HepG2 (cell line): Measurements from ENCODE around the gene CFAP221. TPM values are rescaled to one million over a fixed set of nuclear protein-coding genes. Genes with fewer than 3 reads are reported as not detected.

Experiments
- ATRX ChIP-seq: sonication (generic); formaldehyde crosslinking; IDR thresholded peaks from 2 replicates; pipeline ENCODE4 v1.4.0; 2020; ENCODE audit warnings: missing genetic modification reagents, borderline replicate concordance
- CBX2 ChIP-seq, 2 experiments: fragments of 200-600 bp in 1 of 2; sonication (generic); formaldehyde crosslinking in 1 of 2; IDR thresholded peaks; 2 replicates each; pipeline versions ENCODE4 v1.7.0 to v1.8.1; 2018 to 2022; ENCODE audit warnings: low read depth in 2 of 2, low read length in 1 of 2, mild to moderate bottlenecking in 1 of 2, missing genetic modification reagents in 1 of 2
- EED ChIP-seq: sonication (generic); formaldehyde crosslinking; IDR thresholded peaks from 2 replicates; pipeline ENCODE4 v1.5.0; 2020; ENCODE audit warnings: mild to moderate bottlenecking, missing genetic modification reagents
- MZF1 ChIP-seq: sonication (generic); formaldehyde crosslinking; IDR thresholded peaks from 2 replicates; pipeline ENCODE4 v1.8.1; 2023; ENCODE audit warnings: mild to moderate bottlenecking, missing genetic modification reagents, borderline replicate concordance
- PCBP2 ChIP-seq: fragments of 200-400 bp; formaldehyde crosslinking; optimal IDR thresholded peaks from 2 replicates; pipeline ENCODE3; 2018; ENCODE audit warnings: low read length, low read depth; ENCODE audit not compliant: poor library complexity, severe bottlenecking
- SMAD3 ChIP-seq: sonication (generic); formaldehyde crosslinking; IDR thresholded peaks from 2 replicates; pipeline ENCODE4 v1.4.0; 2020; ENCODE audit warnings: missing genetic modification reagents
- ZKSCAN1 ChIP-seq: fragments of 150-350 bp; IDR thresholded peaks from 2 replicates; pipeline ENCODE4 v1.6.1; 2014; ENCODE audit warnings: low read length
- ZNF10 ChIP-seq: sonication (generic); formaldehyde crosslinking; IDR thresholded peaks from 2 replicates; pipeline ENCODE4 v1.4.0; 2020; ENCODE audit warnings: mild to moderate bottlenecking, low read depth, missing genetic modification reagents, borderline replicate concordance
- ZNF337 ChIP-seq: sonication (generic); formaldehyde crosslinking; IDR thresholded peaks from 2 replicates; pipeline ENCODE4 v1.5.1; 2020; ENCODE audit warnings: missing genetic modification reagents, low read depth, mild to moderate bottlenecking, borderline replicate concordance
- ZNF577 ChIP-seq: sonication (generic); formaldehyde crosslinking; IDR thresholded peaks from 2 replicates; pipeline ENCODE4 v1.4.0; 2020; ENCODE audit warnings: mild to moderate bottlenecking, low read depth, missing genetic modification reagents, borderline replicate concordance
- polyA plus RNA-seq, 8 experiments: library from polyadenylated mRNA; depleted of rRNA in 3 of 8; stranded (reverse) in 7 of 8; unstranded in 1 of 8; fragments of >200 nt; fragmentation: Illumina TruSeq in 4 of 8; extraction: Trizol in 4 of 8; gene quantifications; 2 replicates each; pipeline versions ENCODE4 v1.2.1 to v1.2.3, GENCODE V29; 2011 to 2016; ENCODE audit warnings: low read depth in 4 of 8, missing spikeins in 1 of 8, mixed read lengths in 1 of 8; ENCODE audit not compliant: insufficient read depth in 1 of 8
- total RNA-seq, 5 experiments: library from RNA; depleted of rRNA; stranded (reverse); fragments of >200 nt; fragmentation: Illumina TruSeq; extraction: Trizol; gene quantifications; 2 replicates each; pipeline ENCODE4 v1.2.3, GENCODE V29; 2016; ENCODE audit warnings: low read depth in 1 of 5
- TF ChIP-seq, protein P1 (sequence below), 2 experiments: sonication (generic) in 1 of 2; formaldehyde crosslinking in 1 of 2; IDR thresholded peaks; 2 replicates each; pipeline versions ENCODE4 v1.6.1 to v1.9.0; 2014 to 2022; ENCODE audit warnings: antibody characterized with exemption in 1 of 2, borderline replicate concordance in 1 of 2, inconsistent platforms in 1 of 2, low read depth in 1 of 2, missing genetic modification reagents in 1 of 2
- TF ChIP-seq, protein P2 (sequence below): sonication (generic); formaldehyde crosslinking; conservative IDR thresholded peaks from 2 replicates; pipeline ENCODE4 v1.4.0; 2020; ENCODE audit warnings: missing genetic modification reagents
- TF ChIP-seq, protein P3 (sequence below): sonication (generic); formaldehyde crosslinking; IDR thresholded peaks from 2 replicates; pipeline ENCODE4 v1.9.0; 2021; ENCODE audit warnings: missing genetic modification reagents, borderline replicate concordance
- TF ChIP-seq, protein P4 (sequence below): sonication (generic); formaldehyde crosslinking; IDR thresholded peaks from 2 replicates; pipeline ENCODE4 v1.4.0; 2020; ENCODE audit warnings: mild to moderate bottlenecking, missing genetic modification reagents

CFAP221 gene
- total and polyA plus RNA-seq, 2 of the 13 experiments (the other 11 are each of a cell fraction or from before 2014, with no cell fraction given): not detected

DNA sequence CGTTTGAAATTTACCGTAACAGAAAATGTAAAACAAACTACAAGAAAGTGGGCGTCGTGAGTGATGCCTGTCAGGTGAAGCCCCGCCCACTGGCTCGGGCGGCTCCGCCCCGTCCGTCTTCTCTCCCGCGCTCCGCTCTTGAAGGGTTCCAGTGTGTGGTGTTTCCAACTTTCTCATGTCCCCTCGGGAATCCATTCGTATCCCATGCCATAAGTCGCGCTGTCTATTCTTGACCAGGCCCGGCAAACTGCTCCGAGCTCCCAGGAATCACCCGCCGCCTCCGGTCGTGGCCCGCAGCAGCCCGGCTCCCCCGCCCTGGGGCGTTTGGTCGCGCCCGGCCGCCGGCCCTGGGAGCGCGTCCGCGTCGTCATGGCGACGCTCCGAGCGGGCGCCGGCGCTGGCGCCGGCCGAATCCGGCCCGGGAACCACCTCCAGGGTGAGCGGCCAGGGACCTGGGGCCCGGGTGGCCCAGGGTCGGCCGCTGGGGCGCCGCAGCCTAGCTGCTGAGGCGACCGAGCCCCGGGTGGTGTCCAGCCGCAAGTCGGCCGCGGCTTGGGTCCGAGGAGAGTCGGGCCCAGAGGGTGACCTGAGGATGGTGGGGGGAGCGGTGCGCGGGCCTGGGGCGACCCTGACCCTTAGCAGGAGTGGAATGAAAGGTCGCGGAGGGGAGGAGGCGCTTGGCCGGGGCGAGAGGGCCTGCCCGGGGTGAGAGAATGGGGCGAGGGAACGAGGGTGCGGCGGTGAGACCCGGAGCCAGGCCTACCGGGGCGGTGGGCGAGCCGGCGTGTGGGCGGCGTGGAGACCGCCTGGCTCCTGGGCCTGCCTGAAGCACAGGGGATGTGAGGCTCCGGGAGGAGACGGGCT is at the start of gene CFAP221 (continued):
- no peak for TF ChIP-seq ZNF337 (CRISPR knock-in tag)
- TF ChIP-seq, protein P1, sequence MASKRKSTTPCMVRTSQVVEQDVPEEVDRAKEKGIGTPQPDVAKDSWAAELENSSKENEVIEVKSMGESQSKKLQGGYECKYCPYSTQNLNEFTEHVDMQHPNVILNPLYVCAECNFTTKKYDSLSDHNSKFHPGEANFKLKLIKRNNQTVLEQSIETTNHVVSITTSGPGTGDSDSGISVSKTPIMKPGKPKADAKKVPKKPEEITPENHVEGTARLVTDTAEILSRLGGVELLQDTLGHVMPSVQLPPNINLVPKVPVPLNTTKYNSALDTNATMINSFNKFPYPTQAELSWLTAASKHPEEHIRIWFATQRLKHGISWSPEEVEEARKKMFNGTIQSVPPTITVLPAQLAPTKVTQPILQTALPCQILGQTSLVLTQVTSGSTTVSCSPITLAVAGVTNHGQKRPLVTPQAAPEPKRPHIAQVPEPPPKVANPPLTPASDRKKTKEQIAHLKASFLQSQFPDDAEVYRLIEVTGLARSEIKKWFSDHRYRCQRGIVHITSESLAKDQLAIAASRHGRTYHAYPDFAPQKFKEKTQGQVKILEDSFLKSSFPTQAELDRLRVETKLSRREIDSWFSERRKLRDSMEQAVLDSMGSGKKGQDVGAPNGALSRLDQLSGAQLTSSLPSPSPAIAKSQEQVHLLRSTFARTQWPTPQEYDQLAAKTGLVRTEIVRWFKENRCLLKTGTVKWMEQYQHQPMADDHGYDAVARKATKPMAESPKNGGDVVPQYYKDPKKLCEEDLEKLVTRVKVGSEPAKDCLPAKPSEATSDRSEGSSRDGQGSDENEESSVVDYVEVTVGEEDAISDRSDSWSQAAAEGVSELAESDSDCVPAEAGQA (IDR thresholded peaks at IDR 0.05; ENCODE audit: low read depth): no peak
- TF ChIP-seq, protein P1 (CRISPR knock-in tag; IDR thresholded peaks at IDR 0.05; ENCODE audit: borderline replicate concordance): no peak
- no peak for TF ChIP-seq MZF1 (CRISPR knock-in tag)
- no peak for TF ChIP-seq ZNF10
- TF ChIP-seq, protein P2, sequence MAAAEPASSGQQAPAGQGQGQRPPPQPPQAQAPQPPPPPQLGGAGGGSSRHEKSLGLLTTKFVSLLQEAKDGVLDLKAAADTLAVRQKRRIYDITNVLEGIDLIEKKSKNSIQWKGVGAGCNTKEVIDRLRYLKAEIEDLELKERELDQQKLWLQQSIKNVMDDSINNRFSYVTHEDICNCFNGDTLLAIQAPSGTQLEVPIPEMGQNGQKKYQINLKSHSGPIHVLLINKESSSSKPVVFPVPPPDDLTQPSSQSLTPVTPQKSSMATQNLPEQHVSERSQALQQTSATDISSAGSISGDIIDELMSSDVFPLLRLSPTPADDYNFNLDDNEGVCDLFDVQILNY (CRISPR knock-in tag): peak; percentile 61; the same call in 1 of the 2 replicates
- TF ChIP-seq ZNF577 (CRISPR knock-in tag): no peak
- TF ChIP-seq, protein P3, sequence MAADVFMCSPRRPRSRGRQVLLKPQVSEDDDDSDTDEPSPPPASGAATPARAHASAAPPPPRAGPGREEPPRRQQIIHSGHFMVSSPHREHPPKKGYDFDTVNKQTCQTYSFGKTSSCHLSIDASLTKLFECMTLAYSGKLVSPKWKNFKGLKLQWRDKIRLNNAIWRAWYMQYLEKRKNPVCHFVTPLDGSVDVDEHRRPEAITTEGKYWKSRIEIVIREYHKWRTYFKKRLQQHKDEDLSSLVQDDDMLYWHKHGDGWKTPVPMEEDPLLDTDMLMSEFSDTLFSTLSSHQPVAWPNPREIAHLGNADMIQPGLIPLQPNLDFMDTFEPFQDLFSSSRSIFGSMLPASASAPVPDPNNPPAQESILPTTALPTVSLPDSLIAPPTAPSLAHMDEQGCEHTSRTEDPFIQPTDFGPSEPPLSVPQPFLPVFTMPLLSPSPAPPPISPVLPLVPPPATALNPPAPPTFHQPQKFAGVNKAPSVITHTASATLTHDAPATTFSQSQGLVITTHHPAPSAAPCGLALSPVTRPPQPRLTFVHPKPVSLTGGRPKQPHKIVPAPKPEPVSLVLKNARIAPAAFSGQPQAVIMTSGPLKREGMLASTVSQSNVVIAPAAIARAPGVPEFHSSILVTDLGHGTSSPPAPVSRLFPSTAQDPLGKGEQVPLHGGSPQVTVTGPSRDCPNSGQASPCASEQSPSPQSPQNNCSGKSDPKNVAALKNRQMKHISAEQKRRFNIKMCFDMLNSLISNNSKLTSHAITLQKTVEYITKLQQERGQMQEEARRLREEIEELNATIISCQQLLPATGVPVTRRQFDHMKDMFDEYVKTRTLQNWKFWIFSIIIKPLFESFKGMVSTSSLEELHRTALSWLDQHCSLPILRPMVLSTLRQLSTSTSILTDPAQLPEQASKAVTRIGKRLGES: no peak
- TF ChIP-seq, protein P4, sequence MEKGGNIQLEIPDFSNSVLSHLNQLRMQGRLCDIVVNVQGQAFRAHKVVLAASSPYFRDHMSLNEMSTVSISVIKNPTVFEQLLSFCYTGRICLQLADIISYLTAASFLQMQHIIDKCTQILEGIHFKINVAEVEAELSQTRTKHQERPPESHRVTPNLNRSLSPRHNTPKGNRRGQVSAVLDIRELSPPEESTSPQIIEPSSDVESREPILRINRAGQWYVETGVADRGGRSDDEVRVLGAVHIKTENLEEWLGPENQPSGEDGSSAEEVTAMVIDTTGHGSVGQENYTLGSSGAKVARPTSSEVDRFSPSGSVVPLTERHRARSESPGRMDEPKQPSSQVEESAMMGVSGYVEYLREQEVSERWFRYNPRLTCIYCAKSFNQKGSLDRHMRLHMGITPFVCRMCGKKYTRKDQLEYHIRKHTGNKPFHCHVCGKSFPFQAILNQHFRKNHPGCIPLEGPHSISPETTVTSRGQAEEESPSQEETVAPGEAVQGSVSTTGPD (CRISPR knock-in tag): no peak
- TF ChIP-seq EED: peak; percentile 66; the same call in 1 of the 2 replicates
- TF ChIP-seq PCBP2: no peak
- TF ChIP-seq ATRX (CRISPR knock-in tag): no peak
- no peak for TF ChIP-seq ZKSCAN1
- TF ChIP-seq CBX2 (IDR thresholded peaks at IDR 0.05; ENCODE audit: low read depth, low read length): no peak
- no peak for TF ChIP-seq CBX2 (CRISPR knock-in tag; IDR thresholded peaks at IDR 0.05; ENCODE audit: low read depth)
- no peak for TF ChIP-seq SMAD3 (CRISPR knock-in tag)
